ENCODE measurements around the gene MRPL51. TPM values are rescaled to one million over a fixed set of nuclear protein-coding genes. Genes with fewer than 3 reads are reported as not detected.
A peak's percentile ranks its signal among the peaks of the same experiment; 100 is the strongest.

The MRPL51 gene
- total RNA-seq, 1 experiment from 2014 or later = 265 TPM

- H3K4me2 ChIP-seq (ENCODE audit: low read length) = peak overlapping the region; percentile 18
- no peaks in the 10 kb centered on the region for H3K27me3 ChIP-seq (ENCODE audit: insufficient read depth, low read length)
- peaks cover 0 to 15% of the 10 kb centered on the region in 2 experiments; a peak in 1 of 4 replicates for H3K4me1 ChIP-seq (ENCODE audit: control insufficient read depth in 1 of 2, insufficient read depth in 2 of 2, low read length in 2 of 2)
- H3K9me3 ChIP-seq (ENCODE audit: control insufficient read depth in 1 of 2, insufficient read depth in 1 of 2, low read depth in 1 of 2, low read length in 2 of 2) = no peaks in the 10 kb centered on the region
- ChIA-PET POLR2A (no interaction called here), RAD21 (ENCODE audit: low non-redundant PET in 1 of 2, low total read pairs in 2 of 2, uncharacterized antibody in 2 of 2, unreplicated experiment in 2 of 2) (no interaction called here), CTCF (no interaction called here)
- BruUV-seq (replicated peaks) = no TSS peak
- no peaks in the 10 kb centered on the region for H3K9me2 ChIP-seq (ENCODE audit: insufficient read depth)
- no peaks in the 10 kb centered on the region for H4K20me1 ChIP-seq (ENCODE audit: insufficient read depth)
- no peak for DNase-seq (ENCODE audit: low read depth, low spot score)
- intact Hi-C loops (cut with micrococcal nuclease) = no loop called here
- no peaks in the 10 kb centered on the region for H3K36me3 ChIP-seq (ENCODE audit: control insufficient read depth in 1 of 2, insufficient read depth in 2 of 2, low read length in 2 of 2)
- no peak overlapping the region for H3K9ac ChIP-seq (ENCODE audit: low read length)
- no peak overlapping the region for H3K27ac ChIP-seq (ENCODE audit: low read depth, low read length)
- H2AFZ ChIP-seq (ENCODE audit: low read depth, low read length, poor library complexity, severe bottlenecking) = no peak overlapping the region
- ATAC-seq = peak; percentile 44; the same call in 1 of the 2 replicates
- no peak for TF ChIP-seq POLR2AphosphoS5 (IDR thresholded peaks at IDR 0.05; ENCODE audit: low read depth, low read length)
- TF ChIP-seq ZNF274 (IDR thresholded peaks at IDR 0.05; ENCODE audit: low read depth, low read length) = no peak
- no peak for TF ChIP-seq ZBTB33 (IDR thresholded peaks at IDR 0.05; ENCODE audit: extremely low read depth, insufficient replicate concordance, low read length)
- TF ChIP-seq ZFX (IDR thresholded peaks at IDR 0.05) = no peak
- no peak for TF ChIP-seq TCF7L2 (IDR thresholded peaks at IDR 0.05; ENCODE audit: borderline replicate concordance, extremely low read depth, insufficient read depth, insufficient read length)
- no peak for TF ChIP-seq CTCF (IDR thresholded peaks at IDR 0.05 in 2 of 3, conservative IDR thresholded peaks at IDR 0.05 in 1 of 3; ENCODE audit: borderline replicate concordance in 1 of 3, insufficient read depth in 1 of 3, low read depth in 2 of 3, low read length in 2 of 3)
- no peak for TF ChIP-seq EGR1 (IDR thresholded peaks at IDR 0.05; ENCODE audit: low read depth)
- TF ChIP-seq EZH2 (IDR thresholded peaks at IDR 0.05) = no peak
- no peak for TF ChIP-seq POLR2A (IDR thresholded peaks at IDR 0.05; ENCODE audit: borderline replicate concordance, extremely low read depth, insufficient read depth, insufficient read length)
- no peak for TF ChIP-seq MAX (IDR thresholded peaks at IDR 0.05)
- TF ChIP-seq ATF3 (IDR thresholded peaks at IDR 0.05) = no peak
- no peak for TF ChIP-seq SIN3A (IDR thresholded peaks at IDR 0.05; ENCODE audit: low read depth)
- no peaks in the 10 kb centered on the region for H3K79me2 ChIP-seq (ENCODE audit: insufficient read depth, low read length)
- H3K4me3 ChIP-seq (replicated peaks in 1 of 2; ENCODE audit: low read depth in 1 of 2, low read length in 2 of 2) = no peak overlapping the region
Observed at GRCh38 chr12:6452245-6452943, 40.7 kb downstream of the MRPL51 start.

Data from HCT116 (cell line).